GOT3 (cell line): ENCODE results near the gene FNIP2.
"Not testable (repeated sequence)": the region's sequence is repeated elsewhere in the genome, so short reads cannot be mapped to it uniquely, and the experiment has no call there.

Source experiments
- DNase-seq: peaks from one replicate; lab custom pipeline; 2025; ENCODE audit warnings: mixed read lengths; lab: John Stamatoyannopoulos, UW

The FNIP2 gene

GRCh38 chr4:158870626-158871334, 102.0 kb downstream of the FNIP2 start:
- DNase-seq: no peak

- no peak for DNase-seq
Measured at GRCh38 chr4:158871335-158871724, 102.5 kb downstream of the FNIP2 start.

- no peak for DNase-seq
Measured at GRCh38 chr4:158873795-158874401, 105.1 kb downstream of the FNIP2 start.

GRCh38 chr4:158875026-158875425, 106.2 kb downstream of the FNIP2 start:
- DNase-seq: no peak

GRCh38 chr4:158875455-158875854, 106.6 kb downstream of the FNIP2 start:
- DNase-seq: no peak

GRCh38 chr4:158877069-158877468, 108.2 kb downstream of the FNIP2 start:
- DNase-seq: no peak

GRCh38 chr4:158882142-158882541, 113.3 kb downstream of the FNIP2 start:
- DNase-seq: not testable (repeated sequence)

- DNase-seq: no peak
Measured at GRCh38 chr4:158884280-158884679, 115.5 kb downstream of the FNIP2 start.

- DNase-seq: no peak
Measured at GRCh38 chr4:158885564-158885963, 116.7 kb downstream of the FNIP2 start.

- DNase-seq: no peak
Measured at GRCh38 chr4:158890294-158890693, 121.5 kb downstream of the FNIP2 start.

- no peak for DNase-seq
Measured at GRCh38 chr4:158891256-158891655, 122.4 kb downstream of the FNIP2 start.

GRCh38 chr4:158894826-158895225, 126.0 kb downstream of the FNIP2 start:
- no peak for DNase-seq

- DNase-seq: no peak
Measured at GRCh38 chr4:158895797-158896576, 127.2 kb downstream of the FNIP2 start.

- DNase-seq: not testable (repeated sequence)
Measured at GRCh38 chr4:158896577-158897238, 127.9 kb downstream of the FNIP2 start.

- not testable (repeated sequence) for DNase-seq
Measured at GRCh38 chr4:158900408-158900807, 131.6 kb downstream of the FNIP2 start.

- DNase-seq: not testable (repeated sequence)
Measured at GRCh38 chr4:158902280-158903078, 133.7 kb downstream of the FNIP2 start.

GRCh38 chr4:158903079-158903456, 134.2 kb downstream of the FNIP2 start:
- no peak for DNase-seq

- DNase-seq: no peak
Measured at GRCh38 chr4:158903472-158904043, 134.7 kb downstream of the FNIP2 start.

- DNase-seq: no peak
Measured at GRCh38 chr4:158904815-158905214, 136.0 kb downstream of the FNIP2 start.

GRCh38 chr4:158906073-158906472, 137.2 kb downstream of the FNIP2 start:
- DNase-seq: no peak

- no peak for DNase-seq
Measured at GRCh38 chr4:158912390-158912789, 143.6 kb downstream of the FNIP2 start.
